ENCODE results near the gene OR10X1.

DNA sequence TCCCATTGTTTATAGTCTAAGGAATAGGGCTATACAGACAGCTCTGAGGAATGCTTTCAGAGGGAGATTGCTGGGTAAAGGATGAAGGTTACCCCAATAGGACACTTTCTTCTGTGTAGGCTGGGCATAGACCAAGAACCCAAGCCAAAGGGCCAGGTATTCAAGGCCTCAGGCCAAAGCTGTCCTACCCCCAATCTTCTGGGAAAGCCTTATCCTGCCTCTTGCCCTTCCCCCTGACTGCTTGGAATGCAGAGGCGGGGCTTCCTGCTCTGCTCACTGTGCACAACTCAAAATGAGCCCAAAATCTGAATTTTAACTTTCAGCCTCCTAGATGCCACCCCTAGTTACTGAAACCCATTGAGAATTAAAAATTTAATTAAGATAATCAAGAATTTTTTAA lies 27.6 kb upstream of the OR10X1 start:
- TF ChIP-seq, protein P1, sequence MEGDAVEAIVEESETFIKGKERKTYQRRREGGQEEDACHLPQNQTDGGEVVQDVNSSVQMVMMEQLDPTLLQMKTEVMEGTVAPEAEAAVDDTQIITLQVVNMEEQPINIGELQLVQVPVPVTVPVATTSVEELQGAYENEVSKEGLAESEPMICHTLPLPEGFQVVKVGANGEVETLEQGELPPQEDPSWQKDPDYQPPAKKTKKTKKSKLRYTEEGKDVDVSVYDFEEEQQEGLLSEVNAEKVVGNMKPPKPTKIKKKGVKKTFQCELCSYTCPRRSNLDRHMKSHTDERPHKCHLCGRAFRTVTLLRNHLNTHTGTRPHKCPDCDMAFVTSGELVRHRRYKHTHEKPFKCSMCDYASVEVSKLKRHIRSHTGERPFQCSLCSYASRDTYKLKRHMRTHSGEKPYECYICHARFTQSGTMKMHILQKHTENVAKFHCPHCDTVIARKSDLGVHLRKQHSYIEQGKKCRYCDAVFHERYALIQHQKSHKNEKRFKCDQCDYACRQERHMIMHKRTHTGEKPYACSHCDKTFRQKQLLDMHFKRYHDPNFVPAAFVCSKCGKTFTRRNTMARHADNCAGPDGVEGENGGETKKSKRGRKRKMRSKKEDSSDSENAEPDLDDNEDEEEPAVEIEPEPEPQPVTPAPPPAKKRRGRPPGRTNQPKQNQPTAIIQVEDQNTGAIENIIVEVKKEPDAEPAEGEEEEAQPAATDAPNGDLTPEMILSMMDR (IDR thresholded peaks at IDR 0.05 in 4 of 5, conservative IDR thresholded peaks at IDR 0.05 in 1 of 5): no peak
- TF ChIP-seq POLR2A (IDR thresholded peaks at IDR 0.05): no peak

All from gastrocnemius medialis (tissue), 4 donors.